OCI-LY7 (cell line): ENCODE results near the gene F3. TPM values are rescaled to one million over a fixed set of nuclear protein-coding genes. Genes with fewer than 3 reads are reported as not detected.

Source experiments
- BruUV-seq: library from RNA; stranded (reverse); fragments of 400-500 nt; replicated peaks from 2 replicates; lab custom pipeline; 2021; lab: Mats Ljungman, UMichigan
- CTCF ChIA-PET: fragments of 300-600 bp; sonication (Branson Sonifier 250); formaldehyde crosslinking; loops from one replicate; lab custom pipeline; 2022; ENCODE audit warnings: antibody characterized with exemption; ENCODE audit not compliant: unreplicated experiment; lab: Charles Lee
- POLR2A ChIA-PET: fragments of 300-600 bp; sonication (Branson Sonifier 250); formaldehyde crosslinking; loops from one replicate; lab custom pipeline; 2022; ENCODE audit warnings: antibody characterized with exemption; lab: Charles Lee
- DNase-seq: peaks from one replicate; pipeline ENCODE4 v3.0.0-alpha.2; 2015; ENCODE audit warnings: low spot score
- H2AFZ ChIP-seq: fragments of 200-600 bp; sonication (generic), shearing (Covaris generic); 2 replicates; pipeline ENCODE4 v1.6.1; 2014; ENCODE audit warnings: mild to moderate bottlenecking, antibody characterized with exemption, low read length, moderate library complexity
- H3K27ac ChIP-seq: fragments of 200-600 bp; sonication (generic); 2 replicates; pipeline ENCODE4 v1.5.1; 2014; ENCODE audit warnings: mixed run types, low read depth, mild to moderate bottlenecking, moderate library complexity, low read length, inconsistent platforms; ENCODE audit not compliant: poor library complexity, severe bottlenecking
- H3K36me3 ChIP-seq: fragments of 200-600 bp; sonication (generic); 2 replicates; pipeline ENCODE4 v1.6.1; 2014; ENCODE audit warnings: mild to moderate bottlenecking, antibody characterized with exemption, low read length, moderate library complexity, mixed read lengths; ENCODE audit not compliant: insufficient read depth
- H3K4me1 ChIP-seq: fragments of 200-600 bp; sonication (generic); 2 replicates; pipeline ENCODE4 v1.5.1; 2014; ENCODE audit warnings: mild to moderate bottlenecking, low read length; ENCODE audit not compliant: insufficient read depth, poor library complexity, severe bottlenecking
- H3K4me2 ChIP-seq: fragments of 200-600 bp; sonication (generic); 2 replicates; pipeline ENCODE4 v1.6.1; 2014; ENCODE audit warnings: mild to moderate bottlenecking, low read length
- H3K4me3 ChIP-seq: fragments of 200-600 bp; sonication (generic); 2 replicates; pipeline ENCODE4 v1.5.1; 2014; ENCODE audit warnings: mild to moderate bottlenecking, low read depth, low read length; ENCODE audit not compliant: poor library complexity, severe bottlenecking
- H3K79me2 ChIP-seq: fragments of 200-600 bp; sonication (generic); 2 replicates; pipeline ENCODE4 v1.6.1; 2016; ENCODE audit warnings: low read depth, mild to moderate bottlenecking, low read length, moderate library complexity, mixed read lengths; ENCODE audit not compliant: insufficient read depth
- H3K9me2 ChIP-seq: fragments of 200-600 bp; sonication (generic); 2 replicates; pipeline ENCODE4 v1.6.1; 2016; ENCODE audit warnings: mild to moderate bottlenecking, low read length, mixed read lengths; ENCODE audit not compliant: insufficient read depth
- H3K9me3 ChIP-seq: fragments of 200-600 bp; sonication (generic); 2 replicates; pipeline ENCODE4 v1.6.1; 2014; ENCODE audit warnings: mild to moderate bottlenecking, mixed run types, low read length, mixed read lengths
- H4K20me1 ChIP-seq: fragments of 200-600 bp; sonication (generic); 2 replicates; pipeline ENCODE4 v1.6.1; 2014; ENCODE audit warnings: mild to moderate bottlenecking, antibody characterized with exemption, low read length, moderate library complexity, mixed read lengths; ENCODE audit not compliant: insufficient read depth
- CTCF ChIP-seq: fragments of 200-600 bp; sonication (generic); conservative IDR thresholded peaks from 2 replicates; pipeline ENCODE4 v1.5.1; 2014; ENCODE audit warnings: mild to moderate bottlenecking, antibody characterized with exemption, low read length, moderate library complexity, mixed read lengths
- EZH2phosphoT487 ChIP-seq: fragments of 200-600 bp; sonication (generic); IDR thresholded peaks from 2 replicates; pipeline ENCODE4 v1.6.1; 2018; ENCODE audit warnings: low read depth, borderline replicate concordance, mild to moderate bottlenecking, mixed run types, antibody characterized with exemption, low read length, moderate library complexity, mixed read lengths
- intact Hi-C: fragments of 100-400 bp; cut with micrococcal nuclease; formaldehyde crosslinking; loops from one replicate; pipeline ENCODE4 v1.10.0; 2022; ENCODE audit not compliant: unreplicated experiment
- total RNA-seq, 2 experiments: library from RNA; depleted of rRNA in 1 of 2; stranded (reverse); fragments of >200 nt in 1 of 2; shearing (Covaris generic) in 1 of 2; gene quantifications; 2 replicates each; pipeline ENCODE4 v1.2.3, GENCODE V29; 2014 to 2022

Gene F3
- total RNA-seq, 2 experiments from 2014 or later, result not detected

DNA sequence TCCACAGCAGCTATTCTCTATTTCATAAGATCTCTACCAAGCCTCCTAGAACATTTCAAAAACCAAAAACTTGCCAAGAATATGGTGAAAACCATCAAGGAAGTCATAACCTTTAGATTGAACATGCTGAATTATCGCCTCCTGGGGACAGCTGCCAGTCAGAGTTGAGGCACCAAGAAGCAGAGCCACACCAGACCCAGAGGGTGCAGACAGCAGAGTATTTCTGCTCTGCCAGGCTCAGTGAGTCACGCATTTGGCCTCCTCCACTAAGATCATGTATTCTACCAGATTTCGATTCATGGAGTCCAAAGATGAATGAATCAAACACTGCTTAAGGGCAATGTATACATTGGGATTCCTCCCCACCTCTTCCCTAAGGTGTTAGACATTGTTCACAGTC lies 2.1 kb downstream of the F3 start:
- Histone ChIP-seq H3K9me2 (no peaks in the 10 kb centered on the region), H3K79me2 (no peaks in the 10 kb centered on the region), H3K36me3 (no peaks in the 10 kb centered on the region), H3K27ac (no peak overlapping the region), H4K20me1 (no peaks in the 10 kb centered on the region), H3K4me2 (no peak overlapping the region), H3K9me3 (no peaks in the 10 kb centered on the region), H2AFZ (no peak overlapping the region), H3K4me3 (no peak overlapping the region), H3K4me1 (no peaks in the 10 kb centered on the region)
- TF ChIP-seq CTCF (no peak), EZH2phosphoT487 (no peak)
- CTCF ChIA-PET, result no interaction called here
- no peak for DNase-seq
- BruUV-seq, result no TSS peak
- POLR2A ChIA-PET, result no interaction called here
- intact Hi-C loops, result no loop called here

DNA sequence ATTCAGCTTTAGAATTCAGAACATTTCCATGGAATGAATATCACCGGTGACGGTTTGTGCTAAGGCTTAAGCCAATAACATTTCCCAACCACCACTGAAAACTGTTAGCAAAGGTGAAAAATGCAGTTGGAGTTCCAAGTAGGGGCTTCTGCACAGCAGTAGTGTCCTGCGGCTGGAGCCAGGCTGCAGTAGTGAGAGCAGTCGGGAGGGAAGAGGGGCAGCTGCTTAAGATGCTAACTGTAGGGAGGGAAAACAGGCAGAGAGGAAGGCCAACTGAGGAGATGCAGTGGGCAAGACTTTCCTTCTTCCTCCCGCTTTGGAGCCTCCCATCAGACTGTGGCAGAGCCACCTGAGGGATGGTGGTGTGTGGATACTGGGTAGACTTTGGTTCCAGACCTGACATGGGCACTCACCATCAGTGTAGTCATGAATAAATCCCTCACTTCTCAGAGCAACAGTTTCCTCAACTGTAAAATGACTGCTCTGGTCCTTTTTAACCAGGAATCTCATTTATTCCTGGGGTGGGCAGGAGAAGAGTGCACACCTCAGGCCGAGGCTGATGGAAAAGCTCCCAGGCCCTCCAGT lies 3.2 kb downstream of the F3 start:
- no peak overlapping the region for H3K4me2 ChIP-seq
- H3K36me3 ChIP-seq, result no peaks in the 10 kb centered on the region
- no peak for DNase-seq
- H3K9me3 ChIP-seq, result no peaks in the 10 kb centered on the region
- POLR2A ChIA-PET, result no interaction called here
- no peaks in the 10 kb centered on the region for H4K20me1 ChIP-seq
- H3K4me3 ChIP-seq, result no peak overlapping the region
- no TSS peak for BruUV-seq
- no peaks in the 10 kb centered on the region for H3K9me2 ChIP-seq
- no peak overlapping the region for H3K27ac ChIP-seq
- no peak for TF ChIP-seq CTCF
- TF ChIP-seq EZH2phosphoT487, result no peak
- H2AFZ ChIP-seq, result no peak overlapping the region
- CTCF ChIA-PET, result no interaction called here
- intact Hi-C loops, result no loop called here
- H3K79me2 ChIP-seq, result no peaks in the 10 kb centered on the region
- H3K4me1 ChIP-seq, result no peaks in the 10 kb centered on the region

GRCh38 chr1:94537254-94537653 lies 4.3 kb downstream of the F3 start:
- Histone ChIP-seq H3K27ac (no peak overlapping the region), H3K9me2 (no peaks in the 10 kb centered on the region), H3K36me3 (no peaks in the 10 kb centered on the region), H3K4me3 (no peak overlapping the region), H3K4me1 (no peaks in the 10 kb centered on the region), H3K79me2 (no peaks in the 10 kb centered on the region), H3K9me3 (no peaks in the 10 kb centered on the region), H2AFZ (no peak overlapping the region), H4K20me1 (no peaks in the 10 kb centered on the region), H3K4me2 (no peak overlapping the region)
- TF ChIP-seq EZH2phosphoT487 (no peak), CTCF (no peak)
- CTCF ChIA-PET, result no interaction called here
- BruUV-seq, result no TSS peak
- DNase-seq, result no peak
- intact Hi-C loops, result no loop called here
- POLR2A ChIA-PET, result no interaction called here
